OCI-LY7 (cell line): Measurements from ENCODE around the gene TMEM242.

ENCODE experiments used
- EZH2phosphoT487 ChIP-seq: fragments of 200-600 bp; sonication (generic); IDR thresholded peaks from 2 replicates; pipeline ENCODE4 v1.6.1; 2018; ENCODE audit warnings: low read depth, borderline replicate concordance, mild to moderate bottlenecking, mixed run types, antibody characterized with exemption, low read length, moderate library complexity, mixed read lengths
- TF ChIP-seq, protein P1 (sequence below): fragments of 200-600 bp; sonication (generic); conservative IDR thresholded peaks from 2 replicates; pipeline ENCODE4 v1.5.1; 2014; ENCODE audit warnings: mild to moderate bottlenecking, antibody characterized with exemption, low read length, moderate library complexity, mixed read lengths

GRCh38 chr6:157325069-157325805 is 1.9 kb upstream of the TMEM242 start:
- TF ChIP-seq, protein P1, sequence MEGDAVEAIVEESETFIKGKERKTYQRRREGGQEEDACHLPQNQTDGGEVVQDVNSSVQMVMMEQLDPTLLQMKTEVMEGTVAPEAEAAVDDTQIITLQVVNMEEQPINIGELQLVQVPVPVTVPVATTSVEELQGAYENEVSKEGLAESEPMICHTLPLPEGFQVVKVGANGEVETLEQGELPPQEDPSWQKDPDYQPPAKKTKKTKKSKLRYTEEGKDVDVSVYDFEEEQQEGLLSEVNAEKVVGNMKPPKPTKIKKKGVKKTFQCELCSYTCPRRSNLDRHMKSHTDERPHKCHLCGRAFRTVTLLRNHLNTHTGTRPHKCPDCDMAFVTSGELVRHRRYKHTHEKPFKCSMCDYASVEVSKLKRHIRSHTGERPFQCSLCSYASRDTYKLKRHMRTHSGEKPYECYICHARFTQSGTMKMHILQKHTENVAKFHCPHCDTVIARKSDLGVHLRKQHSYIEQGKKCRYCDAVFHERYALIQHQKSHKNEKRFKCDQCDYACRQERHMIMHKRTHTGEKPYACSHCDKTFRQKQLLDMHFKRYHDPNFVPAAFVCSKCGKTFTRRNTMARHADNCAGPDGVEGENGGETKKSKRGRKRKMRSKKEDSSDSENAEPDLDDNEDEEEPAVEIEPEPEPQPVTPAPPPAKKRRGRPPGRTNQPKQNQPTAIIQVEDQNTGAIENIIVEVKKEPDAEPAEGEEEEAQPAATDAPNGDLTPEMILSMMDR, result no peak
- no peak for TF ChIP-seq EZH2phosphoT487
